Measurements from ENCODE around the gene KRTAP3-3. TPM values are rescaled to one million over a fixed set of nuclear protein-coding genes. Genes with fewer than 3 reads are reported as not detected.

Gene KRTAP3-3
- total RNA-seq, 1 experiment from 2014 or later = not detected

GRCh38 chr17:40992666-40993065, 1.3 kb downstream of the KRTAP3-3 start:
- Mint-ChIP-seq H3K27ac (no peak overlapping the region), H3K36me3 (ENCODE audit: insufficient read depth in 1 of 3, low read depth in 3 of 3) (no peaks in the 10 kb centered on the region; a peak in 1 of 7 replicates), H3K27me3 (ENCODE audit: low read depth) (no peaks in the 10 kb centered on the region; the same call in 1 of the 2 replicates), H3K4me3 (no peak overlapping the region), H3K9me3 (no peaks in the 10 kb centered on the region), H3K4me1 (peaks cover 0 to 3% of the 10 kb centered on the region in 2 experiments; a peak in 1 of 4 replicates)
- H2BK15ac ChIP-seq (ENCODE audit: low read depth, low read length) = no peak overlapping the region
- no CpG with 5 or more reads among the region's 3 CpGs for WGBS (ENCODE audit: extremely low coverage, insufficient read length, low lambda C conversion rate)
- H4K20me1 ChIP-seq (ENCODE audit: control insufficient read depth, insufficient read depth, insufficient read length) = no peaks in the 10 kb centered on the region
- H3K79me1 ChIP-seq (ENCODE audit: insufficient read depth, low read depth, low read length, poor library complexity, severe bottlenecking) = no peaks in the 10 kb centered on the region
- no peaks in the 10 kb centered on the region for H3K9me3 ChIP-seq (ENCODE audit: control insufficient read depth, low read depth, low read length)
- H4K91ac ChIP-seq (ENCODE audit: insufficient read length, low read depth, low read length) = no peak overlapping the region
- H3K27me3 ChIP-seq (ENCODE audit: insufficient read depth, low read length) = no peaks in the 10 kb centered on the region
- H3K18ac ChIP-seq (ENCODE audit: insufficient read length, low read depth, low read length) = no peak overlapping the region
- no peak overlapping the region for H2BK20ac ChIP-seq (ENCODE audit: low read depth, low read length, poor library complexity, severe bottlenecking)
- H3K79me2 ChIP-seq (ENCODE audit: insufficient read depth, low read length) = no peaks in the 10 kb centered on the region
- no peak overlapping the region for H3K4ac ChIP-seq (ENCODE audit: low read depth, low read length)
- H3K23ac ChIP-seq (ENCODE audit: insufficient read length, low read depth, low read length) = no peak overlapping the region
- no peak overlapping the region for H2BK5ac ChIP-seq (ENCODE audit: insufficient read length, low read length)
- H3K56ac ChIP-seq (ENCODE audit: insufficient read length, low read depth, low read length) = no peak overlapping the region
- H3K4me1 ChIP-seq (ENCODE audit: insufficient read depth, low read length) = no peaks in the 10 kb centered on the region
- no peaks in the 10 kb centered on the region for H3K23me2 ChIP-seq (ENCODE audit: insufficient read length, low read depth, low read length, poor library complexity, severe bottlenecking)
- H3K14ac ChIP-seq (ENCODE audit: insufficient read depth, low read length) = no peak overlapping the region
- H2BK12ac ChIP-seq (ENCODE audit: insufficient read length, low read depth, low read length) = no peak overlapping the region
- H3K4me2 ChIP-seq (ENCODE audit: insufficient read depth, insufficient read length, low read length) = no peak overlapping the region
- no peak overlapping the region for H3K27ac ChIP-seq (ENCODE audit: insufficient read length, low read depth, low read length)
- no peak overlapping the region for H2AFZ ChIP-seq (ENCODE audit: low read length)
- no peak for TF ChIP-seq CTCF (conservative IDR thresholded peaks at IDR 0.05)
- H4K8ac ChIP-seq (replicated peaks; ENCODE audit: insufficient read length, low read depth, low read length) = no peak overlapping the region
- no peak for DNase-seq
- no peak overlapping the region for H3K9ac ChIP-seq (ENCODE audit: extremely low read depth, insufficient read length, low read length)
- no peak overlapping the region for H2BK120ac ChIP-seq (ENCODE audit: low read depth, low read length, poor library complexity, severe bottlenecking)
- H4K5ac ChIP-seq (ENCODE audit: insufficient read length, low read depth, low read length) = no peak overlapping the region
- H3T11ph ChIP-seq (ENCODE audit: low read length) = no peak overlapping the region
- no peak overlapping the region for H2AK5ac ChIP-seq (ENCODE audit: insufficient read length, low read length)

Measured in H9 (cell line).